OCI-LY3 (cell line): Measurements from ENCODE around the gene CTNNA1.

ENCODE experiments used
- H2AFZ ChIP-seq: fragments of 200-600, 300-600 bp; shearing (Covaris generic); 2 replicates; pipeline ENCODE4 v1.6.0; 2014; ENCODE audit warnings: antibody characterized with exemption, low read depth, low read length
- H3K27ac ChIP-seq: fragments of 200-600, 300-600 bp; sonication (generic); 2 replicates; pipeline ENCODE4 v1.5.1; 2014; ENCODE audit warnings: mild to moderate bottlenecking, low read length, moderate library complexity, mixed read lengths
- H3K27me3 ChIP-seq: fragments of 200-600, 300-600 bp; sonication (generic); 2 replicates; pipeline ENCODE4 v1.6.1; 2014; ENCODE audit warnings: low read depth, low read length, mixed read lengths
- H3K36me3 ChIP-seq: fragments of 200-600, 300-600 bp; sonication (generic); replicated peaks from 2 replicates; pipeline ENCODE3; 2014; ENCODE audit warnings: low read depth, low read length, mixed read lengths
- H3K4me1 ChIP-seq: fragments of 300-600, 200-600 bp; sonication (generic); 2 replicates; pipeline ENCODE4 v1.6.1; 2014; ENCODE audit warnings: low read length, mixed read lengths
- H3K4me2 ChIP-seq: fragments of 200-600, 300-600 bp; sonication (generic); 2 replicates; pipeline ENCODE4 v1.6.1; 2014; ENCODE audit warnings: low read length, mixed read lengths
- H3K4me3 ChIP-seq: fragments of 300-600, 200-600 bp; sonication (generic); 2 replicates; pipeline ENCODE4 v1.5.1; 2014; ENCODE audit warnings: antibody characterized with exemption, mild to moderate bottlenecking, low read length, moderate library complexity
- H3K79me2 ChIP-seq: fragments of 300-600, 200-600 bp; shearing (Covaris generic); 2 replicates; pipeline ENCODE4 v1.6.1; 2014; ENCODE audit warnings: mild to moderate bottlenecking, low read length, mixed read lengths
- H3K9ac ChIP-seq: fragments of 300-600, 200-600 bp; shearing (Covaris generic); 2 replicates; pipeline ENCODE4 v1.6.0; 2014; ENCODE audit warnings: mild to moderate bottlenecking, low read length, moderate library complexity
- H3K9me3 ChIP-seq: fragments of 200-600, 300-600 bp; shearing (Covaris generic); 2 replicates; pipeline ENCODE4 v1.6.1; 2014; ENCODE audit warnings: low read length, mixed read lengths; ENCODE audit not compliant: insufficient read depth
- H4K20me1 ChIP-seq: fragments of 200-600, 300-600 bp; sonication (generic); 2 replicates; pipeline ENCODE4 v1.6.1; 2016; ENCODE audit warnings: low read length, mixed read lengths; ENCODE audit not compliant: insufficient read depth
- CTCF ChIP-seq: fragments of 200-600, 300-600 bp; sonication (generic); IDR thresholded peaks from 2 replicates; pipeline ENCODE4 v1.5.1; 2014; ENCODE audit warnings: antibody characterized with exemption, low read length, low read depth
- EZH2phosphoT487 ChIP-seq: fragments of 200-600 bp; shearing (Covaris generic); IDR thresholded peaks from 2 replicates; pipeline ENCODE4 v1.6.1; 2018; ENCODE audit warnings: antibody characterized with exemption, mixed run types, low read depth

CTNNA1 gene

DNA sequence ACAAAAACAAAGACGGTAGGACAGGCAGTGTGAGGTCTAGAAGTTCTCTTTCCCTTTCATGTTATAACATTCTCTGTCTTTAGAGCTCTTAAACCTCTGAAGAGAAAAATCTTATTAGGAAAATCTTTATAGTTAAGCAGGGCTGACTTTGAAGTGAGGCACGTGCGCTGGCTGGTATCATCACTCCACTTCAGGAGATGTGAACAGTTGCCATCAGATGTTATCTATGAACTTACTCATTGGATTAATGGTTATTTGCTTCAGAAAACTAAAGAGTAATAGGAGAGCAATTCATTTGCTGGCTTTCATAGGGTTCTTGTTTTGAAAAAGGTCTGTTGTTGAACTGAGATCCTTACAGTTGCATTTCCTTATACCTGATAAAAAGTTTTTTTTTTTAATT lies 96.2 kb downstream of the CTNNA1 start:
- H3K9ac ChIP-seq: no peak overlapping the region
- no peak overlapping the region for H3K4me3 ChIP-seq
- no peaks in the 10 kb centered on the region for H3K27me3 ChIP-seq
- no peaks in the 10 kb centered on the region for H3K36me3 ChIP-seq
- TF ChIP-seq CTCF (no peak), EZH2phosphoT487 (no peak)
- H3K9me3 ChIP-seq: no peaks in the 10 kb centered on the region
- H3K4me1 ChIP-seq: peaks cover 6% of the 10 kb centered on the region
- H3K79me2 ChIP-seq: no peaks in the 10 kb centered on the region
- no peak overlapping the region for H3K27ac ChIP-seq
- H2AFZ ChIP-seq: no peak overlapping the region
- H4K20me1 ChIP-seq: no peaks in the 10 kb centered on the region
- no peak overlapping the region for H3K4me2 ChIP-seq

GRCh38 chr5:138849882-138850281 lies 96.7 kb downstream of the CTNNA1 start:
- no peaks in the 10 kb centered on the region for H3K27me3 ChIP-seq
- TF ChIP-seq CTCF (no peak), EZH2phosphoT487 (no peak)
- H3K9me3 ChIP-seq: no peaks in the 10 kb centered on the region
- H3K4me1 ChIP-seq: peaks cover 10% of the 10 kb centered on the region
- H3K9ac ChIP-seq: no peak overlapping the region
- no peaks in the 10 kb centered on the region for H3K36me3 ChIP-seq
- H3K27ac ChIP-seq: no peak overlapping the region
- H3K4me3 ChIP-seq: no peak overlapping the region
- no peak overlapping the region for H3K4me2 ChIP-seq
- no peaks in the 10 kb centered on the region for H3K79me2 ChIP-seq
- no peak overlapping the region for H2AFZ ChIP-seq
- no peaks in the 10 kb centered on the region for H4K20me1 ChIP-seq

- Histone ChIP-seq H3K9me3 (no peaks in the 10 kb centered on the region), H3K4me2 (no peak overlapping the region), H4K20me1 (no peaks in the 10 kb centered on the region), H3K79me2 (no peaks in the 10 kb centered on the region), H3K9ac (no peak overlapping the region), H3K27me3 (no peaks in the 10 kb centered on the region), H3K4me1 (peaks cover 10% of the 10 kb centered on the region), H3K27ac (no peak overlapping the region), H3K36me3 (no peaks in the 10 kb centered on the region), H2AFZ (no peak overlapping the region), H3K4me3 (no peak overlapping the region)
- TF ChIP-seq CTCF (no peak), EZH2phosphoT487 (no peak)
These were observed 97.7 kb downstream of the CTNNA1 start for GRCh38 chr5:138850865-138851435.

- H3K9ac ChIP-seq: no peak overlapping the region
- no peaks in the 10 kb centered on the region for H3K9me3 ChIP-seq
- H3K4me3 ChIP-seq: no peak overlapping the region
- H3K4me2 ChIP-seq: no peak overlapping the region
- H3K27ac ChIP-seq: no peak overlapping the region
- peaks cover 10% of the 10 kb centered on the region for H3K4me1 ChIP-seq
- H4K20me1 ChIP-seq: no peaks in the 10 kb centered on the region
- no peaks in the 10 kb centered on the region for H3K36me3 ChIP-seq
- no peaks in the 10 kb centered on the region for H3K79me2 ChIP-seq
- H3K27me3 ChIP-seq: no peaks in the 10 kb centered on the region
- TF ChIP-seq EZH2phosphoT487 (no peak), CTCF (no peak)
- H2AFZ ChIP-seq: no peak overlapping the region
These were observed 99.9 kb downstream of the CTNNA1 start for GRCh38 chr5:138853132-138853531.
